Stimulated activated CD4-positive, alpha-beta T cell treated with anti-CD3 and anti-CD28 coated beads, Interleukin-4, amount 100 ng/mL, for 1 hour (primary cell): ENCODE data around the gene DZIP1L.
"Not testable (repeated sequence)": the region's sequence is repeated elsewhere in the genome, so short reads cannot be mapped to it uniquely, and the experiment has no call there.

Experiments
- DNase-seq: peaks from one replicate; pipeline ENCODE4 v3.0.0-alpha.2; 2020

Gene DZIP1L

DNA sequence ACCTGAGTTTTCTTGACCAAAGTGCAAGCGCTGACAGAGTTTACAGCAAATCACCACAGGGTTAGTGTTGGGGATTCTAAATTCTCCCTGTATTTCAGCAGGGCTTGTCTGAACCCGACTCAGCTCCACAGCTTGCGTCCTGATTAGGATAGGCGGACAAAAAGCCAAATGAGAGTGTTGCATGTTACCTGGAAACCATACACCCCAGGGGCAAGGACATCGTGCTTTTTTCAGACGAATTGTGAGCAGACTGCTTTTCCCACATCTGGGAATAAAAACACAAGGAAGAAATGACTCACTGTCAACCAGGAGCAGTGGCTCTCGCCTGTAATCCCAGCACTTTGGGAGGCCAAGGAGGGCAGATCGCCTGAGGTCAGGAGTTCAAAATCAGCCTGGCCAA is 3.0 kb downstream of the DZIP1L start:
- no peak for DNase-seq

DNA sequence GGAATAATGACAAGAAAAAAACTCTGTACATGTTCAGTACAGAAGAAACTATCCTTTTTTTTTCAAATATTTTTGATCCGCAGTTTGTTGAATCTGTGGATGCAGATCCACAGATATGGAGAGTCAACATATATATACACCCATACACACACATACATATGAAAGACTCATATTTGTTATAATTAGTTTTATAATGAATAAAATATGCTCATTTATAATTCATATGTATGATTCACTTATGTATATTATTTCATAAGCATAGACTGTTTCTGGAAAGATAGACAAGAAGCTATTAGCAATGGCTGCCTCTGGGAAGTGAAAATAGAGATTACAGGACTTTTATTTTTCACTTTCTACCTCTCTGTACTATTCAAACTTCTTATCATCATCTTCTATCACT is 9.8 kb downstream of the DZIP1L start:
- no peak for DNase-seq

DNA sequence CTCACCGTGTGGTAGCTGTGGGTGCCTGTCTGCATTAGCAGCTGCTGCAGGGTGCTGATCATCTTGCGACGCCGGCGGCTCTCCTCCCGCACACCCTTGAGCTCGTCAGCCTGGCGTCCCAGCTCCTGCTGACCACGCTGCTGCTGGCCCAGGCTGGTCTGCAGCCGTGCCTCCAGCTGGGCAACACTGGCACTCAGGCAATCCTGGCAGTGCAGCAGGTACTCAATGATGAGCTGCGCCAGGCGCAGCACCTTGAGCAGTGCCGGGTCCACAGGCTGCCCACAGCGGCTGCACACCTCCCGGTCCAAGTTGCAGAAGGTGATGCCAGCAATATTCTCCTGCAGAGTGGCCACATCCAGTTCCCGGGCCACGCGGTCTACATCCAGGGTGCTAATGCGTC is 11.9 kb downstream of the DZIP1L start:
- DNase-seq, result no peak

DNA sequence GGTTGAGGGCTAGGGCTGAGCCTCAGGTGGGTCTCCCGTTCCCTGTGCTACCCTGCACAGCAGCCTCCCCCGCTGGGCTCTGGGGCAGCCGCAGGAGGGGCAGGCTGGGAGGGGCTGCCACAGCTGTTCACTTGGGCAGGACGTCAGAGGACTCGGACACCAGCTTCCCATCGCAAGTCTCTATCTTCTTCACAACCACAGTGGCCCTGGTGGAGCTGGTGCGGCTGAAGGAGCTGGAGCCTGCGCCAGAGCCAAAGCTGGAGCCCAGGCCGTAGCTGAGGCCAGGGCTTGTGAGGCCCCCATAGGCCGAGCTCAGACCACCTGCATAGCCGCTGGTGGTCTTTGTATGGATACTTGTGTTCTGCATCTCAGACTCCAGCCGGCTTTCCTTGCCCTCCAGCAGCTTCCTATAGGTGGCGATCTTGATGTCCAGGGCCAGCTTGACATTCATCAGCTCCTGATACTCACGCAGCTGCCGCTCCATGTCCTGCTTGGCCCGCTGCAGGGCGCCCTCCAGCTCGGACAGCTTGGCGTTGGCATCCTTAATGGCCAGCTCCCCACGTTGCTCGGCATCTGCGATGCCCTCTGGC is 14.0 kb downstream of the DZIP1L start:
- DNase-seq, result not testable (repeated sequence)

DNA sequence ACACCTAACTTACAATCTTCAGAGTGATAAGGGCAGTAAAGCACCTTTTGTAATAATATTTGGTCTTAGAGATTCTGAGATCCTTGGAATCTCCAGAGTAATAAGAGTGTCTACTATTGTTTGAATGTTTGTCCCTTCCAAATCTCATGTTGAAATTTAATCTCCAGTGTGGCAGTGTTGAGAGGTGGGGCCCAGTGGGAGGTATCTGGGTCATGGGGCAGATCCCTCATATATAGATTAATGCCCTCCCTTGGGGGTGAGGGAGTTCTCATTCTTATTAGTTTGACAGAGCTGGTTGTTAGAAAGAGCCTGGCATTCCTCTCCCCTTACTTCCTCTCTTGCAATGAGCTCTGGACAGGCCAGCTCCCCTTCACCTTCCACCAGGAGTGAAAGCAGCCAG is 16.0 kb downstream of the DZIP1L start:
- DNase-seq, result no peak

DNA sequence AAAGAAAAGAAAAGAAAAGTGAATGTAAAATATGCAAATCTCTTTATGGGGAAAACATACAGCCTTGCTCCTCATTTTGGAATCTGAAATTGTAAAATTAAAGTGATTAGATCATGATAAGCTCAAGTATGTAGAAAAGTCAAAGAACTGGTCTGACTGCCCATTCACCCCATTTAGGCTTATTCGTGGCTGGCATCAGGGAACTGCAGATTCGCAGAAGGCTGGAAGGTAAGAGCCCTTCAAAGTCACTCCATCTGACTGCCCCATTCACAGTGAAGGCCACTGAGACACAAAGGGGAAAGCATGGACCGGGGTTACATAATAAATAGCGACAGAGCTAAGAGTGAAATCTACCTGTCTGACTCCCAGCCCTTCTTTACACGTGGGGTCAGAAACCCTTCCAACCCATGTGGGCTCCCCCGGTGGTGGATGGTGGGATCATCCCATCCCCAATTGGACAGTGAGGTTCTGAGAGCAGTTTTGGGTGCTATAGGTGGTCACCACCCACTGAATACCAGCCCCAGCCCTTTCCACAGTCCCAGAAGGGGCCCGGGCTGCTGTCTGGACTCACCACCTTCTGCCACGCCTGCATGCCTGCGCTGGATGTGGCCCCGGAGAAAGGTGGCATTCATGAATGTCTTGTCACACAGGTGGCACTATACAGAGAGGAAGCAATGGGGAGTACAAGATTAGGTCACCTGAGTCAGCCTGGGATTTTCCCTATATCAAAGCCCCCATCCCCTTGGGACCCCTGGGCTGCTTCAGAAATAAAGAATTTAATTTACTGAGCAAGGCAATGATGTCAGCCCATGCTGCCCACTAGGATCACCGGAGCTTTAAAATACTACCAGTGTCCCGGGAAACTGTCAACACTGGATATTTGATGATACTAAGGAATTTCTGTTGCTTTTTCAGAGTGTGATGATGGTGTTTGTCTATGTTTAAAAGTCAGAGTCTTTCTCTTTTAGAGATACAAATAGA is 17.9 kb downstream of the DZIP1L start:
- DNase-seq, result no peak

DNA sequence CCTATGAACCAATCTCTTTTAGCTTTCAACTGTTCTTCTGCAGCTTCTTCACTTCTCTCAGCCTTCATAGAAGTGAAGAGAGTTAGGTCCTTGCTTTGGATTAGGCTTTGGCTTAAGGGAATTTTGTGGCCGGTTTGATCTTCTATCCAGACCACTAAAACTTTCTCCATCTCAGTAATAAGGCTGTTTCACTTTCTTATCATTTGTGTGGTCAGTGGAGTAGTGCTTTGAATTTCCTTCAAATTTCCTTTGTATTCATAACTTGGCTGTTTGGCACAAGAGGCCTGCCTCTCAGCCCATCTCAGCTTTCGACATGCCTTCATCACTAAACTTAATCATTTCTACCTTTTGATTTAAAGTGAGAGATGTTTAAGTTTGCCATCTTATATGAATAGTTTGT is 21.7 kb downstream of the DZIP1L start:
- DNase-seq, result no peak

DNA sequence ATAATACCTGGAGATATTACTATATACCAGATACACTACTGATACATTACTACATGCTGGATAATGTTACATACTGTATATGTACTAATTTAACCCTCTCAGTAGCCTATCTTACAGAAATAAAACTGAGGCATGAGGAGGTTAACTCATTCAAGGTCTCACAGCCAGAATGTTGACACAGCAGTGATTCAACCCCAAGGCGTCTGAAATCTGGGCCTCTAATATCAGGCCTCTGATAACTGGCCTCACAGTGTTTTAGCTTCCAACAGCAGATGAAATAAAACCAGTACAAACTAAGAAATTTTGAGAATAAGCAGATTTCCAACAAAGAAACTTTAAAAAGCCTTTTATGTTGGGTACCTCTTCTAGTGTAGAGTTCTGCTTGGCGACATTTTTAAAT is 23.4 kb downstream of the DZIP1L start:
- no peak for DNase-seq

DNA sequence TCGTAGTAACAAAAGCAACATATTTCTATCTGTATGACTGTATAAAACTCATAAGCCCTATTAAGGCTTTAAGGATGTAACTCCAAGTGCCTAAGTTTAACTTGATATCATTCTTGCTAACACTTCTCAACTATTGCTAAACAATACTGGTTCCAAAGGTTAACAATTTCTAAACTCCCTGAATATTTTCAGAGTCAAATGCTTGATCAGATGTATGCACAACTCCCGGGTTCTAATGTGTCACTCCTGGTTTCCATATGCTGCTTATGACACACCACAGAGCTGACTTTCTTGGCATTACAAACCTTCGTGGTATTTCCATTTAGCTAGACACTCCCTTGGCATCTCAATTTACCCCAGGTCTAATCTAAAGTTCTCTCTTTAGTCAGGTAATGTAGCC is 26.3 kb downstream of the DZIP1L start:
- no peak for DNase-seq

DNA sequence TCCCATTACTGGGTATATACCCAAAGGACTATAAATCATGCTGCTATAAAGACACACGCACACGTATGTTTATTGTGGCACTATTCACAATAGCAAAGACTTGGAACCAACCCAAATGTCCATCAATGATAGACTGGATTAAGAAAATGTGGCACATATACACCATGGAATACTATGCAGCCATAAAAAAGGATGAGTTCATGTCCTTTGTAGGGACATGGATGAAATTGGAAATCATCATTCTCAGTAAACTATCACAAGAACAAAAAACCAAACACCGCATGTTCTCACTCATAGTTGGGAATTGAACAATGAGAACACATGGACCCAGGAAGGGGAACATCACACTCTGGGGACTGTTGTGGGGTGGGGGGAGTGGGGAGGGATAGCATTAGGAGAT is 29.7 kb downstream of the DZIP1L start:
- not testable (repeated sequence) for DNase-seq

DNA sequence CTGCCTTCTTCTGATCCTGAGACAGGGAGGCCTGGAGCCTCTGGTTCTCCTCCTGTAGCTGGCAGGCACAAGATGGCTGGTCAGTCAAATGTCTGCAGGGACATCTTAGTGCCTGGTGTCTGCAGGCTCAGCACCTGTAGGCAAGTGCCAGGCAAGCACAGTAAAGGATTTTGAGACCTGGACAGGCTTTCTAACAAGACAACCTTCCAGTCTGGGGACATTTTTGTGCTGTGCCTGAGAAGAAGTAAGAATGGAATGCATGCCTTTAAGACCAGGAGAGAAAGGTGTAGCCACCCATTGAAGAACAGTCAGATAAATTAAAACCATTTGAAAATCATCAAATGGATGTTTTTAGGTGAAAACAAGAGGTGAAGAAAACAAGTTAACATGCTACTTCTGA is 31.2 kb downstream of the DZIP1L start:
- DNase-seq, result no peak

DNA sequence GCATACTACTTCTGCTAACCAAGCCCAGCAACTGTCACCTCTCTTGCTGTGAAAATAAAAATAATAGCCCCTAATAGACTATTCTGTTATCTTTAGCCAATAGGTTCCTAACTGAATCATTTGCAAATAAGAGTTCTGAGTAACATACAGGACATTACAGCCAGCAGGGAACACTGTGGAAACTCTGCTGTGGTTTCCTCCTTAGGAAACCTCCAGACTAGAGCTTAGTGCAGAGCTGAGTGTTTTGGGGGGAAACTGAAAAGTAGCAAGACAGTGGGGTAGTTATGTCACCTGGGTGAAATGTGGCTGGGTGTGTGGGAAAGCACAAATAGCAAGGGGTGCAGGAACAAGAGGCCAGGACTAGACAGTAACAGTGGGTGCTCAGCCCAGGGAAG is 32.4 kb downstream of the DZIP1L start:
- DNase-seq, result no peak

DNA sequence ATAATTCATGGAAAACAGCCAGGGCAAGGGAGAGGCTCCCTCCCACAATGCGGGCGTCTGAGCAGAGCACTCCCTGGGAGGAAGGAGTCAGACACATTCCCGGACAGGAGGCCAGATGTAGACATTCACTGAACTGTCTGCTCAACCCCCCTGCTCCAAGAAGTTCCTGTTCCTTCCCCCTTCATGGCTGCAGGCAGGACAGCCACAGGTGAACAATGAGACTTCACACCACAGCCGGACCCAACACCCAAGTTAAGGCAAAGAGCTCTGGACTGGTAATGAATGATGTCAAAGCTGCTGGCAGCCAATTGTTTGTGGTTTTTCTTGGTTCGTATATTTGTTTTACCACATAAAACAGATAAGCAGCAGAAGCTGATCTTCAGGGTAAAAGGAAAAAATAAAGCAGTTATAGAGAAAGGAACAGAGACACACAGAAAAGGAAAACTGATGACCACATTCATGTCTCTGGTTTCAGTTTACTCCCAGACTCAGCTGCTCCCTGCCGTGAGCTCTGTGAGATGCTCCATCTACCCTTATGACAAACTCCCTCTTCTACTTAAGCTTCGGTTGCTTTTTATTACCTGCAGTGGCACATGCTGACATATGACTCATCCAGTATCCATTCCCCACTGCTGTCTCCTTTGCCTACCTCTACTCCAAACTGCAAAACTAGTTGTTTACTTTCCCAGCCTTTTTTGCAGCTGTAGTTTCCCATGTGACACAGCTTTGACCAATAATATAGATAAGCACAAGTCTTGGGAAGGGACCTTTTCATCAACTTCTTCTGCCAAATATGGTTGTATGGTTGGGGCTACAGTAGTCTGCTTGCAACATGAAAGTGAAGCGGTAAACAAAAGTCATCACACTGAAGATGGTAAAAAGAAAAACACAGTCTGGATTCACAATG is 33.1 kb downstream of the DZIP1L start:
- no peak for DNase-seq

DNA sequence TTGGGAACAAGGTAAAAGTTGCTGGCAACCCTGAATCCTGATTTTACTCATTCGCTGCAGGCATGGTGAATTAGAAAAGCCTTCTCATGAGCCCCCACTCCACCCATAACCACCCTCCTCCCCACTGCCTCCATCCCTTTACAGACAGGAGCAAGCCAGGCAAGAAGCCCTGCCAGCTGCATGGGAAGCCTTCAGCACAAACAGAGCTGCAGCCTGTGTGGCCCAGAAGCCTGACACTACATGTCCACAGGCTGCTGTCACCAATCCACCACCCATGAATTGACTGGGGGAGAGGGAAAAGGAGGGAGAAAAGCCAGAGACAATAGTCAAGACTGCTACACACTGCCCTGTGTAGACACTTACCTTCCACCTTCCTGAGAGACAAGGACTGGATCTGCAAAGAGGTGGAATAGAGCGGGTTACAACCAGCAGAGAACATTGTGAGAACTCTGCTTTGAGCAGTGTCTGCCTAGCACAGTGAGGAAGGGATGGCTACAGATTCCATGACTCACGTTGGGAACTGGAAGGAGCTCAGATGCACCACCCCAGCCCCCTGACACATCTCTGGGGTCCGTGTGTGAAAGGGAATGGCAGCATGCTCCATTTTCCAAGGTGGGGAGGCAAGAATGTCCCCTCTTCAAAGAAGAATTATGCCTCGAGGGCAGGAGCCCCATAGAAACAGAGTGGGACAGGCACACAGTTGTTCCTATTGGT is 33.9 kb downstream of the DZIP1L start:
- no peak for DNase-seq

DNA sequence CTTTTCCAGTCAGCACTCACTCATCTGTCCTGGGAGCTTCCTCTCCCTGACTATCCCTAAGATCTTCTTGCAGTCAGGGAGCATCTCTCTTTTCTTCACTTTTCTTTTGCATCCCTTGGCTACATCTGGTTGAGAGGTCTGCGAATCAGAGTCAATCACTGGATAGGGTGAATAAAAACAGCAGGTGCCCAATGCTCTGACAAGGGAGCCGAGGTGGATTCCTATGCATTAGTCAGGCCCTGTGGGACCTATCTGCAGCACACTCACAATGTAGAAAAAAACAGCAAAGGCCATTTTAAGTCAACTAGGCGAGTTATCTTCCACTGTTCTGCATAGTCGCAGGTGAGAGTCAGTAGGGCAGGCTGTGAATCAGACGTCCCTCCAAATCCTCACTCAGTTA is 35.5 kb downstream of the DZIP1L start:
- DNase-seq, result no peak

DNA sequence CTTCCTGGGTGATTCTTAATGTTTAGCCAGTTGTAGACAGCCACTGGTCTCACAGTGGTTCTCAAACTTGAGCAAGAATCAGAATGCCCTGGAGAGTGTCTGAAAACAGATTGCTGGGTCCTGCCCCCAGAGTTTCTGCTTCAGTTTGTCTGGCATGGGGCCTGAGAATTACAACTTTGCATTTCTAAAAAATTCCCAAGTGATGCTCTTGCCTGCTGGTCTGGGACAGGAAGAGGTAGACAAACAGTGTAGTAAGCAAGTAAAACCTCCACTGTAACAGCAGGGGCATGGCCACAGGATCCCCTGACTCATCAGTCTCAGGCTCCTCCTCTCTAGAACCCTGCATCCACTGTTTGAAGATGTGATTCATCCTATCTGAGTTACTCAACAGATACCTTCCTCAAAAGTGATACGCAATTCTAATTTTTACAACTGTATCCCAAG is 36.5 kb downstream of the DZIP1L start:
- DNase-seq, result no peak

DNA sequence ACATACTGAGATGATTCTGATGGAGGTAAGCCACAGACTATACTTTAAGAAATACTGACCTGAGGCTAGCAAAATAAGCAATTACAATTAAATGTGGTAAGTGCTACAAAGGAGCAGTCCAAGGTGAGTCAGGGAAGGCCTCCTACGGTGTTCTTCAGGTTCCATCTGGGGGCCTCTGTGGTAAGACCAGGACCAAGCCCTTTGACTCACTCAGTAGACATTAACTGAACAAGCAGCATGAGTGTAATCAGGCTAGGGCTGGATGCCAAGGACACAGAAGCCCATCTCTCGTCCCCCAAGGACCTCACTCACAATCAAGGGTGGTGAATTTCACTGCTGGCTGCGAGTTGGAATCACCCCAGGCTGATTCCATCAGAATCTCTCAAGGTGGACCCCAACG is 37.3 kb downstream of the DZIP1L start:
- DNase-seq, result no peak

DNA sequence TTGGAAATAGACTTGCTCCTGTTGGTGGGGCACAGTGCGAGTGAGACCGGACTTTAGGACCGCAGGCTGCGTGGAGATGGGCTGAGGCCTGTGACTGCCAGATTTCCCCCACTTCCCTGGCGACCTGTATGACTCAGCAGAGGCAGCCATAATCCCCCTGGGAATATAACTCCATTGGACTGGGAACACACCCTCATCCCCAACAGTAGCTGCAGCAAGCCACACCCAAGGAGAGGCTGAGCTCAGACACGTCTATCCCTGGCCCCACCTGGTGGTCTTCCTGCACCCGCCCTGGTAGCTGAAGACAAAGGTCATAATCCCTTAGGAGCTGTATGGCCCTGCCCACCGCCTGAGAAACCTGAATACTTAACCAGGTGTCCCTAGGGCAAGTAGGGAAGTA is 42.6 kb downstream of the DZIP1L start:
- no peak for DNase-seq

DNA sequence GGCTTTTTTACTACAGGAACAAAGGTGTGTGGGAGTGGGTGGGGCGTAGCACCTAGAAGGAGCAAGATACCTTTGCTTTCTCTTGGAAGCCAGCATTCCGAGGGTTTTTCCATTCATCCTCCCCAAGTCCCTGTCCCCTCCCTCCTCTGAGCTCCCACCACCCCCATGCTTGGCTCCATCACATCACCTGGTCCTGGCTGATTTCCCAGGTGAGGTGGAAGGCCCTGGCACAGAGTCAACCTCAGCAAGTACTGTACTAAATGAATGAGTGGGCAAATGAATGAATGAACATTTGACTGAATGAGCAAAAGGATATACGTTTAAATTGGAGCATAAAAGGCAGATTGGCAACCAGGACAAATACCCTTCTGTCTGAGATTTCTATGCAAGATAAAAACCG is 45.4 kb downstream of the DZIP1L start:
- no peak for DNase-seq

DNA sequence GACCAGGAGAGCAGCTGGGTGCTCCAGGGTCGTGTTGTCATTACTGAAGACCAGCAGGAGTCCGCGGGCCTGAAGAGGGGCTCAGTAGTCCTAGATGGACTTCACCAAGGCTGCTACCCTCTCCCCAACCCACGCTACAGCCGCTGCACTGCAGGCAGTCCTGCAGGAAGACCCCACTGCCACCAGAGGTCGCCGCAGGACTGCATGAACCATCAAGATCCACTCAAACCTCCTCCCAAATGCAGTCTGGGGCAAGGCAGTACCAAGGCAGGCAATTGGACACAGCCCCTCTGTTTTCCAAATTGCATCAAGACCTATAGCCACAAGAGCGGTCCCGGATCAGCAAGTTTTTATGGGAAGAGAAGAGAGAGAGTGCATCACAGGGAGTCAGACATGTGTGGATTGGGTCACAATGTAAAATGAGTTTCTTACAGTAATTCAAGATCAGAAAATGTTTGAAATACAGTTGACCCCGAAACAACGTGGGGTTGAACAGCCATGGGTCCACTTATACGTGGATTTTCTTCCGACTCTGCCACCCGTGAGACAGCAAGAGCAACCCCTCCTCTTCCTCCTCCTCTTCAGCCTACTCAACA is 46.7 kb downstream of the DZIP1L start:
- DNase-seq, result peak; percentile 81

DNA sequence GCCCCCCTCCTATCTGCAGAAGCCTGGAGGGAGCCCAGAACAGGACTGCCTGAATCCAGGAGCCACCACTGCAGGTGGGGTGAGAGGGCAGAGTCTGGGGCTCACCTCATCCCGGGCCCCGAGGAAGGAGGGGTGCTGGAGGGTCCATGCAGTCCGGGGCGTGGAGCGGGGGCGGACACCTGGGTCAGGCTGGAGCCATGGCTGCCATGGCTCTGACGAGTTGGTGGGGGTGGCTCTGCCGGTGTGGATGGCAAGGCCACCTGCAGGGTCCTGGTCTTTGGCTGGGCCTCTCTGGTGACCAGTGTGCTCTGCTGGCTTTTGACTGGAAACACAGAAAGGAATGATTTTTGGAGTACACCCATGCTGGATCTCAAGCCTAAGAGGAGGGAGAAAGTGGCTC is 47.4 kb downstream of the DZIP1L start:
- no peak for DNase-seq

DNA sequence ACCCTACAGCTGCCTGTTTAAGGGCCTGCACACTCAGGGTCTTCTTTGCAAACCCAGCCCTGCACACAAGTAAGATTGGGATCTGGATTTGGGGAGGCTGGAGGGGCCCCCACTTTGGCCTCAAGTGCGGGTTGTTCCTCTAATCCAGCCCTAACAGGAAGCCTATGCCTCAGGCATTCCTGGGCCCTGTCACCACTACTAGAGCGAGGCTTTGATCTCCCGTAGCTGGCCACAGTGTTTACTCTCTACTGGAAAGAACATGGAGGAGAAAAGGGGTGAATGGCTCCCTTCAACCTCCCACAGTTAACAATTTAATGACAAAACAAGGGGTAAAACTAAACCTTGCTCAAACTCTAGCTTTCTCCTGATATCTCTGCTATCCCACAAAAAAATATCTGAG is 48.4 kb downstream of the DZIP1L start:
- no peak for DNase-seq
